Measurements from ENCODE around the gene IVD. TPM values are rescaled to one million over a fixed set of nuclear protein-coding genes. Genes with fewer than 3 reads are reported as not detected.

Gene IVD
- total and polyA plus RNA-seq, 4 donors, result 40.3 to 156 (median 94.4) TPM

DNA sequence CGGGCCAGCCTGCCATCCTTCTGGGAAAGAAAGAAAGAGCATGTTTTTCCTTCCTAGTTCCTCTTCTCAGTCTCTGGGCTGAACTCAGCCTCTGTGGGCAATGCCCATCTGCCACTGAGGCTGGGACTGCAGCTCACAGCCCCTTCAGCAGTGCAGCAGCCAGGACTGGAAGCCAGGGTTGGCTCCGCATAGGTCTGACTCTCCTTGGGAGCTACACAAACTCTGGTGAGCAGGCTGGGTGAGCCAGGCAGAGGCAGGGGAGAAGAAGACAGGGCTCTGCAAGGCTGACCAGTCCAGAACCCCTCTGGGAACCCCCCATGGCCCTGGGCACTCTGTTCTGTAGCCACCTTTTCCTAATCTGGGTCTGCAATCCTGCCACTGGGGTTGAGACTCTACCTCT is 44.0 kb upstream of the IVD start (continued):
- TF ChIP-seq, protein P1, sequence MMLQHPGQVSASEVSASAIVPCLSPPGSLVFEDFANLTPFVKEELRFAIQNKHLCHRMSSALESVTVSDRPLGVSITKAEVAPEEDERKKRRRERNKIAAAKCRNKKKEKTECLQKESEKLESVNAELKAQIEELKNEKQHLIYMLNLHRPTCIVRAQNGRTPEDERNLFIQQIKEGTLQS (IDR thresholded peaks at IDR 0.05), result no peak
- TF ChIP-seq HNF4G (IDR thresholded peaks at IDR 0.05), result no peak

DNA sequence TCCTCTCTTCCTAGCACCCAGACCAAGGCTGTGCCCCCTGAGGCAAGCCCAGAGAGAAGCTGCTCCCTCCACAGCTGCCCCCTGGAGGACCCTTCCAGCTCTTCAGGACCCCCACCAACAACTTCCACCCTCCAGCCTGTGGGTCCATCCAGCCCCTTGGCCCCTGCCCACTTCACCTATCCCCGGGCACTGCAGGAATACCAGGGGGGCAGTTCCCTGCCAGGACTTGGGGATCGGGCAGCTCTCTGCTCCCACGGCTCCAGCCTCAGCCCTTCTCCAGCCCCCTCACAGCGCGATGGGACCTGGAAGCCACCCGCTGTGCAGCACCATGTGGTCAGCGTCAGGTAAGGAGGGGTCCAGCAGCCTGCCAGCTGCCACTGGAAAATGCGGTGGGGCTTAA is 42.0 kb upstream of the IVD start:
- H3K27me3 ChIP-seq (ENCODE audit: control insufficient read depth in 4 of 4, insufficient read depth in 4 of 4, low read length in 3 of 4), result no peaks in the 10 kb centered on the region
- H3K9ac ChIP-seq (ENCODE audit: low read depth in 1 of 2, low read length in 2 of 2), result no peak overlapping the region
- peaks cover 6 to 27% (median 15%) of the 10 kb centered on the region in 4 donors for H3K4me1 ChIP-seq (ENCODE audit: control insufficient read depth in 4 of 4, insufficient read depth in 4 of 4, low read length in 3 of 4)
- 93% methylated on average over 8 of the region's 8 CpGs for WGBS
- DNase-seq (ENCODE audit: low spot score), result no peak
- no peaks in the 10 kb centered on the region for H3K9me3 ChIP-seq (ENCODE audit: control insufficient read depth in 4 of 4, low read length in 3 of 4)
- no peak overlapping the region for H3K4me3 ChIP-seq (ENCODE audit: low read depth in 1 of 3, low read length in 3 of 3)
- H3K27ac ChIP-seq (ENCODE audit: low read depth in 1 of 2, low read length in 2 of 2), result no peak overlapping the region
- TF ChIP-seq HNF4A (conservative IDR thresholded peaks at IDR 0.05), result no peak
- TF ChIP-seq TAF1 (conservative IDR thresholded peaks at IDR 0.05), result no peak
- TF ChIP-seq GABPA (IDR thresholded peaks at IDR 0.05 in 1 of 2, conservative IDR thresholded peaks at IDR 0.05 in 1 of 2), result no peak
- TF ChIP-seq NR2F2 (IDR thresholded peaks at IDR 0.05), result no peak
- TF ChIP-seq RXRA (IDR thresholded peaks at IDR 0.05), result no peak
- TF ChIP-seq, protein P2, sequence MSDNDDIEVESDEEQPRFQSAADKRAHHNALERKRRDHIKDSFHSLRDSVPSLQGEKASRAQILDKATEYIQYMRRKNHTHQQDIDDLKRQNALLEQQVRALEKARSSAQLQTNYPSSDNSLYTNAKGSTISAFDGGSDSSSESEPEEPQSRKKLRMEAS (IDR thresholded peaks at IDR 0.05), result no peak
- no peak for TF ChIP-seq FOXA1 (IDR thresholded peaks at IDR 0.05)
- TF ChIP-seq, protein P3, sequence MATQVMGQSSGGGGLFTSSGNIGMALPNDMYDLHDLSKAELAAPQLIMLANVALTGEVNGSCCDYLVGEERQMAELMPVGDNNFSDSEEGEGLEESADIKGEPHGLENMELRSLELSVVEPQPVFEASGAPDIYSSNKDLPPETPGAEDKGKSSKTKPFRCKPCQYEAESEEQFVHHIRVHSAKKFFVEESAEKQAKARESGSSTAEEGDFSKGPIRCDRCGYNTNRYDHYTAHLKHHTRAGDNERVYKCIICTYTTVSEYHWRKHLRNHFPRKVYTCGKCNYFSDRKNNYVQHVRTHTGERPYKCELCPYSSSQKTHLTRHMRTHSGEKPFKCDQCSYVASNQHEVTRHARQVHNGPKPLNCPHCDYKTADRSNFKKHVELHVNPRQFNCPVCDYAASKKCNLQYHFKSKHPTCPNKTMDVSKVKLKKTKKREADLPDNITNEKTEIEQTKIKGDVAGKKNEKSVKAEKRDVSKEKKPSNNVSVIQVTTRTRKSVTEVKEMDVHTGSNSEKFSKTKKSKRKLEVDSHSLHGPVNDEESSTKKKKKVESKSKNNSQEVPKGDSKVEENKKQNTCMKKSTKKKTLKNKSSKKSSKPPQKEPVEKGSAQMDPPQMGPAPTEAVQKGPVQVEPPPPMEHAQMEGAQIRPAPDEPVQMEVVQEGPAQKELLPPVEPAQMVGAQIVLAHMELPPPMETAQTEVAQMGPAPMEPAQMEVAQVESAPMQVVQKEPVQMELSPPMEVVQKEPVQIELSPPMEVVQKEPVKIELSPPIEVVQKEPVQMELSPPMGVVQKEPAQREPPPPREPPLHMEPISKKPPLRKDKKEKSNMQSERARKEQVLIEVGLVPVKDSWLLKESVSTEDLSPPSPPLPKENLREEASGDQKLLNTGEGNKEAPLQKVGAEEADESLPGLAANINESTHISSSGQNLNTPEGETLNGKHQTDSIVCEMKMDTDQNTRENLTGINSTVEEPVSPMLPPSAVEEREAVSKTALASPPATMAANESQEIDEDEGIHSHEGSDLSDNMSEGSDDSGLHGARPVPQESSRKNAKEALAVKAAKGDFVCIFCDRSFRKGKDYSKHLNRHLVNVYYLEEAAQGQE (IDR thresholded peaks at IDR 0.05), result no peak
- TF ChIP-seq HNF4G (IDR thresholded peaks at IDR 0.05), result no peak
- TF ChIP-seq, protein P4, sequence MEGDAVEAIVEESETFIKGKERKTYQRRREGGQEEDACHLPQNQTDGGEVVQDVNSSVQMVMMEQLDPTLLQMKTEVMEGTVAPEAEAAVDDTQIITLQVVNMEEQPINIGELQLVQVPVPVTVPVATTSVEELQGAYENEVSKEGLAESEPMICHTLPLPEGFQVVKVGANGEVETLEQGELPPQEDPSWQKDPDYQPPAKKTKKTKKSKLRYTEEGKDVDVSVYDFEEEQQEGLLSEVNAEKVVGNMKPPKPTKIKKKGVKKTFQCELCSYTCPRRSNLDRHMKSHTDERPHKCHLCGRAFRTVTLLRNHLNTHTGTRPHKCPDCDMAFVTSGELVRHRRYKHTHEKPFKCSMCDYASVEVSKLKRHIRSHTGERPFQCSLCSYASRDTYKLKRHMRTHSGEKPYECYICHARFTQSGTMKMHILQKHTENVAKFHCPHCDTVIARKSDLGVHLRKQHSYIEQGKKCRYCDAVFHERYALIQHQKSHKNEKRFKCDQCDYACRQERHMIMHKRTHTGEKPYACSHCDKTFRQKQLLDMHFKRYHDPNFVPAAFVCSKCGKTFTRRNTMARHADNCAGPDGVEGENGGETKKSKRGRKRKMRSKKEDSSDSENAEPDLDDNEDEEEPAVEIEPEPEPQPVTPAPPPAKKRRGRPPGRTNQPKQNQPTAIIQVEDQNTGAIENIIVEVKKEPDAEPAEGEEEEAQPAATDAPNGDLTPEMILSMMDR (IDR thresholded peaks at IDR 0.05; ENCODE audit: low read depth, low read length, missing input control), result no peak
- TF ChIP-seq JUND (IDR thresholded peaks at IDR 0.05), result no peak
- TF ChIP-seq SP1 (IDR thresholded peaks at IDR 0.05), result no peak
- no peak for TF ChIP-seq RAD21 (IDR thresholded peaks at IDR 0.05)
- TF ChIP-seq, protein P5, sequence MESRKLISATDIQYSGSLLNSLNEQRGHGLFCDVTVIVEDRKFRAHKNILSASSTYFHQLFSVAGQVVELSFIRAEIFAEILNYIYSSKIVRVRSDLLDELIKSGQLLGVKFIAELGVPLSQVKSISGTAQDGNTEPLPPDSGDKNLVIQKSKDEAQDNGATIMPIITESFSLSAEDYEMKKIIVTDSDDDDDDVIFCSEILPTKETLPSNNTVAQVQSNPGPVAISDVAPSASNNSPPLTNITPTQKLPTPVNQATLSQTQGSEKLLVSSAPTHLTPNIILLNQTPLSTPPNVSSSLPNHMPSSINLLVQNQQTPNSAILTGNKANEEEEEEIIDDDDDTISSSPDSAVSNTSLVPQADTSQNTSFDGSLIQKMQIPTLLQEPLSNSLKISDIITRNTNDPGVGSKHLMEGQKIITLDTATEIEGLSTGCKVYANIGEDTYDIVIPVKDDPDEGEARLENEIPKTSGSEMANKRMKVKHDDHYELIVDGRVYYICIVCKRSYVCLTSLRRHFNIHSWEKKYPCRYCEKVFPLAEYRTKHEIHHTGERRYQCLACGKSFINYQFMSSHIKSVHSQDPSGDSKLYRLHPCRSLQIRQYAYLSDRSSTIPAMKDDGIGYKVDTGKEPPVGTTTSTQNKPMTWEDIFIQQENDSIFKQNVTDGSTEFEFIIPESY (IDR thresholded peaks at IDR 0.05), result no peak
- TF ChIP-seq, protein P1 (IDR thresholded peaks at IDR 0.05), result no peak
- no peak for TF ChIP-seq FOXA2 (IDR thresholded peaks at IDR 0.05)
- TF ChIP-seq EGR1 (IDR thresholded peaks at IDR 0.05; ENCODE audit: low read depth in 2 of 2), result no peak
- no peak for TF ChIP-seq YY1 (IDR thresholded peaks at IDR 0.05)
- H3K36me3 ChIP-seq (ENCODE audit: control insufficient read depth in 4 of 4, insufficient read depth in 3 of 4, low read depth in 1 of 4, low read length in 3 of 4), result no peaks in the 10 kb centered on the region

Measured in liver (tissue), 9 donors.